Mesenteric fat pad (tissue), 1 donor: Measurements from ENCODE around the gene TRAPPC8. TPM values are rescaled to one million over a fixed set of nuclear protein-coding genes. Genes with fewer than 3 reads are reported as not detected.
"Not testable (repeated sequence)": the region's sequence is repeated elsewhere in the genome, so short reads cannot be mapped to it uniquely, and the experiment has no call there.

Experiments
- DNase-seq: peaks from one replicate; pipeline ENCODE4 v3.0.0-alpha.2; 2020; ENCODE audit warnings: low spot score
- long read RNA-seq: library from polyadenylated mRNA; unstranded; transcript quantifications from one replicate; pipeline ENCODE4 v2.0.0, GENCODE V29; 2020
- total RNA-seq: library from RNA; stranded (reverse); fragmentation: NEBNext Ultra II Directional; extraction: Animal tissue kit (Norgen Biotek cat#: 25700); gene quantifications from one replicate; pipeline ENCODE4 v1.2.1, GENCODE V29; 2021
- donor health status: DM: yes; HTN: yes; CAD: no.

Gene TRAPPC8
- 38.7 TPM for total RNA-seq
- long read RNA-seq, partial matches to known transcripts = 6 of 6 reads
- long read RNA-seq, other reads (novel, unspliced or antisense) = 0 of 6 reads

- peak; percentile 99 for DNase-seq
These were observed at the start of gene TRAPPC8 for GRCh38 chr18:31942999-31943877. Gene TRAPPC8 (minus strand): TSS chr18:31943128. CDS start chr18:31942764, 364 bp downstream.

- no peak for DNase-seq
These were observed 47.9 kb upstream of the TRAPPC8 start for GRCh38 chr18:31990823-31991222.

GRCh38 chr18:31983976-31984375 lies 41.0 kb upstream of the TRAPPC8 start:
- no peak for DNase-seq

GRCh38 chr18:31983020-31983419 lies 40.1 kb upstream of the TRAPPC8 start:
- DNase-seq = no peak

- no peak for DNase-seq
These were observed 37.9 kb upstream of the TRAPPC8 start for GRCh38 chr18:31980863-31981262.

GRCh38 chr18:31979714-31980113 lies 36.8 kb upstream of the TRAPPC8 start:
- no peak for DNase-seq

- no peak for DNase-seq
These were observed 35.7 kb upstream of the TRAPPC8 start for GRCh38 chr18:31978616-31979015.

- DNase-seq = no peak
These were observed 34.4 kb upstream of the TRAPPC8 start for GRCh38 chr18:31977270-31977872.

GRCh38 chr18:31976242-31976641 lies 33.3 kb upstream of the TRAPPC8 start:
- DNase-seq = no peak

- no peak for DNase-seq
These were observed 31.1 kb upstream of the TRAPPC8 start for GRCh38 chr18:31973929-31974546.

GRCh38 chr18:31970617-31971016 lies 27.7 kb upstream of the TRAPPC8 start:
- DNase-seq = no peak

GRCh38 chr18:31965316-31965970 lies 22.5 kb upstream of the TRAPPC8 start:
- DNase-seq = no peak

- DNase-seq = no peak
These were observed 14.8 kb upstream of the TRAPPC8 start for GRCh38 chr18:31957728-31958127.

GRCh38 chr18:31954349-31954748 lies 11.4 kb upstream of the TRAPPC8 start:
- no peak for DNase-seq

- DNase-seq = not testable (repeated sequence)
These were observed 10.8 kb upstream of the TRAPPC8 start for GRCh38 chr18:31953699-31954098.

- DNase-seq = no peak
These were observed 9.3 kb upstream of the TRAPPC8 start for GRCh38 chr18:31952223-31952622.

- no peak for DNase-seq
These were observed 7.7 kb upstream of the TRAPPC8 start for GRCh38 chr18:31950583-31950982.

GRCh38 chr18:31948349-31948748 lies 5.4 kb upstream of the TRAPPC8 start:
- not testable (repeated sequence) for DNase-seq

- no peak for DNase-seq
These were observed 3.5 kb upstream of the TRAPPC8 start for GRCh38 chr18:31946305-31947046.

- DNase-seq = no peak
These were observed 1.2 kb upstream of the TRAPPC8 start for GRCh38 chr18:31943878-31944816.
